NCI-H510A treated with DMSO at 0.1 percent for 48 hours (cell line): Measurements from ENCODE around the gene TK2.
"Not testable (repeated sequence)": the region's sequence is repeated elsewhere in the genome, so short reads cannot be mapped to it uniquely, and the experiment has no call there.

Source experiments
- DNase-seq: peaks from one replicate; lab custom pipeline; 2025; lab: John Stamatoyannopoulos, UW

Gene TK2

DNA sequence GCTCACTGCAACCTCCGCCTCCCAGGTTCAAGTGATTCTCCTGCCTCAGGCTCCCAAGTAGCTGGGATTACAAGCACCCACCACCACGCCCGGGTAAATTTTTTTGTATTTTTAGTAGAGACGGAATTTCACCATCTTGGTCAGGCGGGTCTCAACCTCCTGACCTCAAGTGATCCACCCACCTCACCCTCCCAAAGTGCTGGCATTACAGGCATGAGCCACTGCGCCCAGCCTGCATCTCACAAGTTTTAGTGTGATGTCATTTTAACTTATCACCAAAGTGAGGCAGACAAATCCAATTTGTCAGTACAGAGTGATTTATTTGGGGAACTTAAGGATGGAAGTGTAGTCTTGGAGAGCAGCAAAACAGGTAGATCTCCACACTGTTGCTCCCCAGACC lies 83.3 kb downstream of the TK2 start:
- DNase-seq, result not testable (repeated sequence)

DNA sequence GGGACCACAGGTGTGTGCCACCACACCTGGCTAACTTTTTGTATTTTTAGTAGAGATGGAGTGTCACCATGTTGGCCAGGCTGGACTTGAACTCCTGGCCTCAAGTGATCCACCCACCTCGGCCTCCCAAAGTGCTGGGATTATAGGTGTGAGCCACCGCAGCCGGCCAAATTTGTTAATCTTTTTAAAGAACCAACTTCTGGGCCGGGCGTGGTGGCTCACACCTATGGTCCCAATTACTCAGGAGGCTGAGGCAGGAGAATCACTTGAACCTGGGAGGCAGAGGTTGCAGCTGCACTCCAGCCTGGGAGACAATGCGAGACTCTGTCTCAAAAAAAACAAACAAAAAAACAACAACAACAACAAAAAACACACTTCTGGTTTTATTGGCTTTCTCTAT lies 84.0 kb downstream of the TK2 start:
- DNase-seq, result not testable (repeated sequence)

DNA sequence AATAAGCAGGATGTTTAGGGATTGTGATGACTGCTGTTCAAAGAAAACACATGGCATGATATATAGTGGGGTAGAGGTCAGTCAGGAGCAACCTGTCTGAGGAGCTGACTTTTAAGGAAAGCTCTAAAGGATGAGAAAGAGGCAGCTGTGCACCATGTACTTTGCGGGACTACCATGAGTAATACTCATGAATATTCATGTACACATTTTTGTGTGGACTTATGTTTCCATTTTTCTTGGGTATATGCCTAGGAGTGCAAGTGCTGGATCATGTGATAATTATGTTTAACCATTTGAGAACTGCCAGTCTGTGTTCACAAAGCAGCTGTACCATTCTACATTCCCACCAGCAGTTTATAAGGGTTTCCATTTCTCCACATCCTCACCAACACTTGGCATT lies 87.0 kb downstream of the TK2 start:
- no peak for DNase-seq

DNA sequence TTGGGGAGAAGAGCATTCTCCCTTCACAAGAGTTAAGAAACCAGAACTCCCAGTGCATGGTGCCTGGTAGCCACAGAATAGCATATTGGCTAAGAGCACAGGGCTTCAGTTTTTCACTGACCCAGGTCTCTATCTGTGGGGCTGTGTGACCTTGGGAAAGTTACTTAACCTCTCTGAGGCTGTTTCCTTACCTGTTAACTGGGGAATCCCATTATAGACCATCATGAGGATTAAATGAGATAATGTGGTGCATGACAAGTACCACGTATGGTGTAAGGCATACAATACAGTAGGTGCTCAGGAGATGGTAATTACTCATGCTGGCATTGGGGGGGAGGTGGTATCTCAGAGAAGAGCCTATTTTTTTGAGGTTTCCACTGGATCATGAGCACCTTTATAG lies 89.2 kb downstream of the TK2 start:
- no peak for DNase-seq

DNA sequence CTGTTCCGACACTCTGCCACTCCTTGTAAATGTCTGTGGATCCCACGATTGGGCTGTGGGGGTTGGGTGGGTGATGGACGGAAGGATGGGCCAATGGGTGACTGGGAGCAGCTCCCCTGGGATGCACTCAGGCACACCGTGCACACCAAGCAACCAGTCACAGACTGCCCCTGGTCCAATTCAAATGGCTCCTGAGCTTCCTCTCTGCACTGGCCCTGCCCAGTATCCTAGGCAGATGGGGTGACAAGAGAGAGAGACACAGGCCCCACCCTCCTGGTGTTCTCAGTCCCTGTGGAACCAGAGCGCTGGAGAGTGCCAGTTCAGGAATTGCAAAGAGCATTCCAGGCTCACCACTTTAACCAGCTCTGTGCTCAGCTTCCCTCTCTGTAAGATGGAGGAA lies 90.0 kb downstream of the TK2 start:
- DNase-seq, result no peak

DNA sequence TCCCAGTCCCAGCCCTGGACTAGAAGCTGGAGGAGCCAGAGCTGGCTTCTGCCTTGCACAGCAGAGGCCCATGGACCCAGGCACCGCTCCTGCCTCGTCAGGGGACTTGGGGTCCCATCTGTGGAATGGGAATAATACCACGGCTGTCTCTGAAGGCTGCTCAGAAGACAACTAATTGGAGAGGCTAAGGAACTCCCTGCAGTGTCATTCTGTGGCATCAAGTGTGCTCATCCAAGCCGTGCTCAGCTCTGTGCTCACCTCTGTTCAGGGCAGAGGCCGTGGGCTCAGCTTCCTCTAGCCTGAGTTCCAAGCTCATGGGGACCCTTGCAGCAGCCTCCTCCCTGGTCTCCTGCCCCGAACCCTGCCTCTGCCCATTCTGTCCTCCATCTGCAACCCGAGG lies 91.1 kb downstream of the TK2 start:
- DNase-seq, result no peak

DNA sequence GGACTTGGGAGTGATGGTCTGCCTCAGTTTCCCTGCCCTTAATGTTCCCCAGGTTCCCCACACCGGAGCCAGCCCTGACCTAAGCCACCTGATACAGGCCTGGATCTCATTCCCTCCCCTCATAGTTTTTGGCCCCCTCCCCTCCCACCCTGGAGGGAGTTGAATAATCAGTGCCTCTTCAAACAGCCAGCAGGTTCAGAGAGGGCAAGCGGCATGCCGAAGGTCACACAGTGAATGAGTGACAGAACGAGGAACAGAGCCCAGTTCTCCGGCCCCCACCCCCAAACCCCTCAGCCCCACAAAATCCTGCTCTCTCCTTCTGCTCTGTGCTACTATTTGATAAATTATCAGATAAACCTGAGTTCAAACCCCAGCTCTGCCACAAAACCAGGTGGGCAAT lies 91.6 kb downstream of the TK2 start:
- no peak for DNase-seq
